Measurements from ENCODE around the gene JAG2.

DNA sequence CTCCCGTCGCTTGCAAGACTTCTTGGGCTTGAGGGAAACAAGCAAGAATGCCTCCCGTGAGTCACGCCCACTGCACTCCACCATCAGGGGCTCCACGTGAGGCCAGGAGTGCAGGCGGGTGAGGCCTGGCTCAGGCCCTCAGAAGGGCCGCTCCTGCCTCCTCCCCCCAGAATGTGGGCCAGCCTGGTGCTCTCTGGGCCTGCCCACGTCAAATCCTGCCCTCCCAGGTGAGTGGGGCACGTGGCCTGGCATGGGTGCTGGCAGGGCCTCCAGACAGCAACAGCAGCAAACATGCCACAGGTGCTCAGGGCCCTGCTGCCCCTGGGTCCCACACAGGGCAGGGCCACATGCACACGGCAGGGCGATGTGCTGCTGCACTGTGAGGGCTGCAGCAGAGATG, 49.2 kb upstream of the JAG2 start:
- TF ChIP-seq CTCF (IDR thresholded peaks at IDR 0.05; ENCODE audit: borderline replicate concordance, extremely low read depth, low read length, poor library complexity, severe bottlenecking): no peak
- TF ChIP-seq EZH2 (IDR thresholded peaks at IDR 0.05; ENCODE audit: borderline replicate concordance, low read depth, low read length, severe bottlenecking): no peak

Data from DND-41 (cell line).